ENCODE data around the gene PRPS1.

The PRPS1 gene

DNA sequence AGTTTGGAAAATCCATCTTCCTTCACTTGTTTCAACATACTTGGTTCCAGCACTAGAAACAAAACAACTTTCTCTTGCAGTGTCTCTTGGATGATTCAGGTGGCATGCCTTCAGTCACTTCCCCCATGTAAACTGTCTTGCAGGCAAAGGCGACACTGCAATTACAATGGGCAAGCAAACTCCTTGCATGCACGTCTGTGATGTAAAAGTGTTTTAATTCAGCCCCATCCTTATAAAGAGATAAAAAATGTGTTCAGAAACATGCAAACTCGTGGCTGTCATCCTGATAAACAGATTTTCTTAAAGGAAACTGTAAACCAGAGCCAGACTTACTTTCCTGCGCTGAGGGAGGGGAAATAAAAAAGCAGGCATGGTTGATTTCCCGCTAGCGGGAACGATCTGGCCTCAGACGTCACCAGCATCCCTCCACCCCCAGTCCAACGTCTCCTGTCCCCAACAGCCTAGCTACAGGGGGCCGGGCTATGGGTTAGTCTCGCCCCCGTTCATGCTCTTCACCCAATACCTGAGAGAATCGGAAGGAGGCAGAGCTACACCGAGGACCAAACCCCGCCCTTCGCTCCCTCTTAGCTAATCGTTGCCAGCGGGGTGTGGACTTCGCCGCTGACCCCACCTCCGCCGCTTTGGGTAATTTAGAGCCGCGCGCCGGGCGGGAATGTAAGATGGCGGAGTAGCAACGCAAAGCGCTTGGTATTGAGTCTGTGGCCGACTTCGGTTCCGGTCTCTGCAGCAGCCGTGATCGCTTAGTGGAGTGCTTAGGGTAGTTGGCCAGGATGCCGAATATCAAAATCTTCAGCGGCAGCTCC, at the start of gene PRPS1:
PRPS1 (plus strand) TSS at position 673 of the 824 bp plus-strand sequence; CDS start at position 792, 119 bp downstream.
- Histone ChIP-seq H3K4me3 (ENCODE audit: low read length) (peak within 1 kb of the TSS; percentile 82), H3K36me3 (replicated peaks; ENCODE audit: low read depth, low read length) (peaks cover 6% of the 10 kb centered on the region), H3K4me2 (ENCODE audit: low read length) (peak within 1 kb of the TSS; percentile 87), H3K27ac (ENCODE audit: low read length) (peak within 1 kb of the TSS; percentile 63), H4K20me1 (ENCODE audit: insufficient read depth, low read length) (peaks cover 25% of the 10 kb centered on the region), H3K27me3 (ENCODE audit: low read depth, low read length) (no peaks in the 10 kb centered on the region), H3K9me3 (ENCODE audit: insufficient read depth, low read length) (no peaks in the 10 kb centered on the region), H3K79me2 (ENCODE audit: low read length) (peaks cover 47% of the 10 kb centered on the region), H3K9ac (ENCODE audit: low read length) (peak within 1 kb of the TSS; percentile 90), H3K4me1 (ENCODE audit: low read length) (peaks cover 15% of the 10 kb centered on the region), H2AFZ (ENCODE audit: low read depth, low read length) (peak within 1 kb of the TSS; percentile 86)
- TF ChIP-seq CTCF (IDR thresholded peaks at IDR 0.05; ENCODE audit: low read depth, low read length) = no peak
- TF ChIP-seq EZH2phosphoT487 (IDR thresholded peaks at IDR 0.05; ENCODE audit: low read depth) = no peak

DNA sequence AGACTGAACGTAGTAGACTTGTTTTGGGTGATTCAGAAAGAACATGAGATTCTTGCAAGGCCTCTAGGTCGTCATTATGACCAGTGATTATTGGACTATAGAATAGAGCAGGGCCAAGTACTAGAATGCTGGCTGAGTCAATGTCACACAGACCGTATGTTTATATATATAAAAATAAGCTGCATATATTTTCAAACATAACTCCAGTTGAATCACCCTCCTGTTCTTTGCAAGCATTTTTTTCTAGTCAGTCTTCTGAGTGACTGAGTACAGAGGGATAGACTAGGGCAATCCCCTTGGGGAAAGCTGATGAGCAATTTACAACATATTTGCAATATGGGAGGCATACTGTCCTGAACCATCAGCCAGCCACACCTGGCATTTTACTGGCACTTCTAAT, 48.4 kb upstream of the PRPS1 start:
- no peaks in the 10 kb centered on the region for H4K20me1 ChIP-seq (ENCODE audit: insufficient read depth, low read length)
- TF ChIP-seq CTCF (IDR thresholded peaks at IDR 0.05; ENCODE audit: low read depth, low read length) (no peak), EZH2phosphoT487 (IDR thresholded peaks at IDR 0.05; ENCODE audit: low read depth) (no peak)
- no peak overlapping the region for H3K4me2 ChIP-seq (ENCODE audit: low read length)
- H3K9ac ChIP-seq (ENCODE audit: low read length) = no peak overlapping the region
- no peak overlapping the region for H3K27ac ChIP-seq (ENCODE audit: low read length)
- H3K27me3 ChIP-seq (ENCODE audit: low read depth, low read length) = no peaks in the 10 kb centered on the region
- no peak overlapping the region for H2AFZ ChIP-seq (ENCODE audit: low read depth, low read length)
- H3K4me3 ChIP-seq (ENCODE audit: low read length) = no peak overlapping the region
- H3K9me3 ChIP-seq (ENCODE audit: insufficient read depth, low read length) = no peaks in the 10 kb centered on the region
- H3K79me2 ChIP-seq (ENCODE audit: low read length) = no peaks in the 10 kb centered on the region
- H3K4me1 ChIP-seq (ENCODE audit: low read length) = no peaks in the 10 kb centered on the region
- no peaks in the 10 kb centered on the region for H3K36me3 ChIP-seq (replicated peaks; ENCODE audit: low read depth, low read length)

- no peaks in the 10 kb centered on the region for H3K36me3 ChIP-seq (replicated peaks; ENCODE audit: low read depth, low read length)
- no peaks in the 10 kb centered on the region for H3K4me1 ChIP-seq (ENCODE audit: low read length)
- H3K4me3 ChIP-seq (ENCODE audit: low read length) = no peak overlapping the region
- no peaks in the 10 kb centered on the region for H4K20me1 ChIP-seq (ENCODE audit: insufficient read depth, low read length)
- H3K9me3 ChIP-seq (ENCODE audit: insufficient read depth, low read length) = no peaks in the 10 kb centered on the region
- no peak overlapping the region for H3K9ac ChIP-seq (ENCODE audit: low read length)
- H3K4me2 ChIP-seq (ENCODE audit: low read length) = no peak overlapping the region
- H3K27ac ChIP-seq (ENCODE audit: low read length) = no peak overlapping the region
- no peak for TF ChIP-seq EZH2phosphoT487 (IDR thresholded peaks at IDR 0.05; ENCODE audit: low read depth)
- no peak for TF ChIP-seq CTCF (IDR thresholded peaks at IDR 0.05; ENCODE audit: low read depth, low read length)
- no peaks in the 10 kb centered on the region for H3K79me2 ChIP-seq (ENCODE audit: low read length)
- no peaks in the 10 kb centered on the region for H3K27me3 ChIP-seq (ENCODE audit: low read depth, low read length)
- no peak overlapping the region for H2AFZ ChIP-seq (ENCODE audit: low read depth, low read length)
These were observed 46.4 kb upstream of the PRPS1 start for GRCh38 chrX:107581923-107582322.

- Histone ChIP-seq H3K27ac (ENCODE audit: low read length) (no peak overlapping the region), H3K79me2 (ENCODE audit: low read length) (no peaks in the 10 kb centered on the region), H3K4me2 (ENCODE audit: low read length) (no peak overlapping the region), H3K9me3 (ENCODE audit: insufficient read depth, low read length) (no peaks in the 10 kb centered on the region), H3K4me1 (ENCODE audit: low read length) (no peaks in the 10 kb centered on the region), H3K4me3 (ENCODE audit: low read length) (no peak overlapping the region), H3K27me3 (ENCODE audit: low read depth, low read length) (no peaks in the 10 kb centered on the region), H3K9ac (ENCODE audit: low read length) (no peak overlapping the region), H4K20me1 (ENCODE audit: insufficient read depth, low read length) (no peaks in the 10 kb centered on the region), H2AFZ (ENCODE audit: low read depth, low read length) (no peak overlapping the region), H3K36me3 (replicated peaks; ENCODE audit: low read depth, low read length) (no peaks in the 10 kb centered on the region)
- TF ChIP-seq CTCF (IDR thresholded peaks at IDR 0.05; ENCODE audit: low read depth, low read length) = no peak
- no peak for TF ChIP-seq EZH2phosphoT487 (IDR thresholded peaks at IDR 0.05; ENCODE audit: low read depth)
These were observed 39.1 kb upstream of the PRPS1 start for GRCh38 chrX:107589243-107589642.
